MM.1S (cell line): ENCODE measurements around the gene GDF2.

ENCODE experiments used
- DNase-seq: peaks from one replicate; pipeline ENCODE4 v3.0.0-alpha.2; 2015
- H2AFZ ChIP-seq: fragments of 300-600 bp; sonication (generic); 2 replicates; pipeline ENCODE4 v1.6.0; 2016; ENCODE audit warnings: antibody characterized with exemption, low read length
- H3F3A ChIP-seq: fragments of 300-600 bp; sonication (generic); 2 replicates; pipeline ENCODE4 v1.6.1; 2016; ENCODE audit warnings: mild to moderate bottlenecking, antibody characterized with exemption, low read length, moderate library complexity, mixed read lengths; ENCODE audit not compliant: insufficient read depth
- H3K27ac ChIP-seq: fragments of 300-600 bp; sonication (generic); 2 replicates; pipeline ENCODE4 v1.5.1; 2016; ENCODE audit warnings: mild to moderate bottlenecking, low read length
- H3K27me3 ChIP-seq: fragments of 300-600 bp; sonication (generic); replicated peaks from 2 replicates; pipeline ENCODE4 v1.6.0; 2016; ENCODE audit warnings: low read length; ENCODE audit not compliant: insufficient read depth
- H3K36me3 ChIP-seq: fragments of 300-600 bp; sonication (generic); replicated peaks from 2 replicates; pipeline ENCODE4 v1.6.1; 2016; ENCODE audit warnings: mild to moderate bottlenecking, low read length, mixed read lengths; ENCODE audit not compliant: insufficient read depth
- H3K4me1 ChIP-seq: fragments of 300-600 bp; sonication (generic); 2 replicates; pipeline ENCODE4 v1.6.1; 2016; ENCODE audit warnings: low read length, mixed read lengths
- H3K4me2 ChIP-seq: fragments of 300-600 bp; sonication (generic); 2 replicates; pipeline ENCODE4 v1.6.0; 2016; ENCODE audit warnings: low read depth, low read length
- H3K4me3 ChIP-seq: fragments of 300-600 bp; sonication (generic); 2 replicates; pipeline ENCODE4 v1.5.1; 2016; ENCODE audit warnings: low read length, mixed read lengths
- H3K79me2 ChIP-seq: fragments of 300-600 bp; sonication (generic); 2 replicates; pipeline ENCODE4 v1.6.1; 2016; ENCODE audit warnings: mixed run types, low read length, mixed read lengths
- H3K9ac ChIP-seq: fragments of 300-600 bp; sonication (generic); 2 replicates; pipeline ENCODE4 v1.6.1; 2016; ENCODE audit warnings: low read length, mixed read lengths
- H3K9me2 ChIP-seq: fragments of 300-600 bp; sonication (generic); replicated peaks from 2 replicates; pipeline ENCODE4 v1.6.1; 2016; ENCODE audit warnings: mild to moderate bottlenecking, low read length, mixed read lengths; ENCODE audit not compliant: insufficient read depth
- H3K9me3 ChIP-seq: fragments of 300-600 bp; sonication (generic); replicated peaks from 2 replicates; pipeline ENCODE4 v1.6.1; 2016; ENCODE audit warnings: mild to moderate bottlenecking, low read length, mixed read lengths; ENCODE audit not compliant: insufficient read depth
- H4K20me1 ChIP-seq: fragments of 300-600 bp; sonication (generic); 2 replicates; pipeline ENCODE4 v1.6.1; 2016; ENCODE audit warnings: mild to moderate bottlenecking, low read length, moderate library complexity, mixed read lengths; ENCODE audit not compliant: insufficient read depth
- EZH2 ChIP-seq: fragments of 300-600 bp; sonication (generic); optimal IDR thresholded peaks from 2 replicates; pipeline ENCODE3; 2017; ENCODE audit warnings: low read depth, mild to moderate bottlenecking, antibody characterized with exemption, low read length, mixed read lengths
- EZH2phosphoT487 ChIP-seq: fragments of 300-600 bp; sonication (generic); IDR thresholded peaks from 2 replicates; pipeline ENCODE4 v1.6.1; 2018; ENCODE audit warnings: antibody characterized with exemption, low read length
- TF ChIP-seq, protein P1 (sequence below): fragments of 300-600 bp; sonication (generic); IDR thresholded peaks from 2 replicates; pipeline ENCODE4 v1.5.1; 2016; ENCODE audit warnings: antibody characterized with exemption, low read length, mixed read lengths

Gene GDF2

DNA sequence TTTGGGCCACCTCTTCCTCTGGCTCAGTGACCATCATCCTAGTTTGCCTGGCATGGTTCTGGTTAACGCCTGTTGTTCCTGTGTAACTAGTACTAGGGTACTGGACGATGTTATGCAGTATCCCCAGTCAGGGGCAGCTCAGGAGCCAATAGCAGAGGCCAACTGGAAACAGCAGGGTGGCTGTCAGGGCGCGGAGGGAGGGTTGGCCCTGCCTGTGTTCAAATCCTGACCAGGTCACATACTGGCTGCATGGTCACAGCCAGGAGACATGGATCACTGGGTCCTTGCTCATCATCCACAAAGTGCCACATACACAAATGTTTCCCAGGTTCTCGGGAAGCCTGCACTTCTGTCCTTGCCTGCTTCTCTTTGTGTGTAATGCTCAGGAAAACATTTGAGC, 13.7 kb downstream of the GDF2 start:
- Histone ChIP-seq H3K27ac (no peak overlapping the region), H3F3A (no peaks in the 10 kb centered on the region), H3K9ac (no peak overlapping the region), H3K4me3 (no peak overlapping the region), H3K4me2 (no peak overlapping the region), H3K27me3 (no peaks in the 10 kb centered on the region; the same call in 1 of the 2 replicates), H3K9me2 (no peaks in the 10 kb centered on the region), H3K36me3 (no peaks in the 10 kb centered on the region), H2AFZ (no peak overlapping the region), H4K20me1 (no peaks in the 10 kb centered on the region), H3K4me1 (no peaks in the 10 kb centered on the region), H3K79me2 (no peaks in the 10 kb centered on the region), H3K9me3 (no peaks in the 10 kb centered on the region)
- no peak for TF ChIP-seq EZH2
- TF ChIP-seq, protein P1, sequence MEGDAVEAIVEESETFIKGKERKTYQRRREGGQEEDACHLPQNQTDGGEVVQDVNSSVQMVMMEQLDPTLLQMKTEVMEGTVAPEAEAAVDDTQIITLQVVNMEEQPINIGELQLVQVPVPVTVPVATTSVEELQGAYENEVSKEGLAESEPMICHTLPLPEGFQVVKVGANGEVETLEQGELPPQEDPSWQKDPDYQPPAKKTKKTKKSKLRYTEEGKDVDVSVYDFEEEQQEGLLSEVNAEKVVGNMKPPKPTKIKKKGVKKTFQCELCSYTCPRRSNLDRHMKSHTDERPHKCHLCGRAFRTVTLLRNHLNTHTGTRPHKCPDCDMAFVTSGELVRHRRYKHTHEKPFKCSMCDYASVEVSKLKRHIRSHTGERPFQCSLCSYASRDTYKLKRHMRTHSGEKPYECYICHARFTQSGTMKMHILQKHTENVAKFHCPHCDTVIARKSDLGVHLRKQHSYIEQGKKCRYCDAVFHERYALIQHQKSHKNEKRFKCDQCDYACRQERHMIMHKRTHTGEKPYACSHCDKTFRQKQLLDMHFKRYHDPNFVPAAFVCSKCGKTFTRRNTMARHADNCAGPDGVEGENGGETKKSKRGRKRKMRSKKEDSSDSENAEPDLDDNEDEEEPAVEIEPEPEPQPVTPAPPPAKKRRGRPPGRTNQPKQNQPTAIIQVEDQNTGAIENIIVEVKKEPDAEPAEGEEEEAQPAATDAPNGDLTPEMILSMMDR = no peak
- no peak for TF ChIP-seq EZH2phosphoT487
- no peak for DNase-seq

DNA sequence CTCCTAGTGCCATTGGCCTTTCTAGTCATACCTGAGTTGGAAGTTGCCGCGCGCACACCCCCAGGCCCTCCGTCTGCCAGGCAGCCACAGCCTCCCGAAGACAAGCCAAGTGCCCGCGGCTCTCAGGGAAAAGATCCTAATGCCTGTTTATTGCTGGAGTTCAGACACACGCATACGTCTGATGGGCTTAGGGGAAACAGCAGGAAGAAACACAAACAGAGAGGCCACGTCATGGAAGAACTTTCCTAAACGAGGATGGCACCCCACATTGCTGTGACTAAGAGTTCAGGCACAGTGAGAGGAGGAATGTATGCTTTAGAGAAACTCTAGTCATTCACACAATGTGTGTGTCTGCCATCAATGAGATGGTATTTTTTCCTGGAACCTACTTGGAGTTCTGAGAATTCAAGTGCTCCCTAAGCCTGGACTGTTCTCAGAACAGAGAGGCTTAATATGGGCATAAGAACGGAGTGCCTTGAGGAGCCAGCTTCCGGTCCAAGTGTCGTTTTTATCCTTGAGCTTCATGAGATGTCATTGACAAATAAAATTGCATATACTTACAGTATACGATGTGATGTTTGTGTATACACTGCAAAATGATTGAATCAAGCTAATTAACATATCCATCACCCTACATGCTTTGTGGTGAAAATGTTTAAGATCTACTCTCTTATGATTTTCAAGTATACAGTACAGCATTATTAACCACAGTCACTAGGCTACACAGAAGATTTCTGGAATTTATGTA, 14.3 kb downstream of the GDF2 start:
- Histone ChIP-seq H3K4me2 (no peak overlapping the region), H3K4me3 (no peak overlapping the region), H3K4me1 (no peaks in the 10 kb centered on the region), H3K9ac (no peak overlapping the region), H4K20me1 (no peaks in the 10 kb centered on the region), H3K27me3 (no peaks in the 10 kb centered on the region; the same call in 1 of the 2 replicates), H3K27ac (no peak overlapping the region), H3F3A (no peaks in the 10 kb centered on the region), H3K9me3 (no peaks in the 10 kb centered on the region), H3K36me3 (no peaks in the 10 kb centered on the region), H3K79me2 (no peaks in the 10 kb centered on the region), H3K9me2 (no peaks in the 10 kb centered on the region), H2AFZ (no peak overlapping the region)
- TF ChIP-seq, protein P1 = no peak
- TF ChIP-seq EZH2 = no peak
- no peak for TF ChIP-seq EZH2phosphoT487
- DNase-seq = no peak

DNA sequence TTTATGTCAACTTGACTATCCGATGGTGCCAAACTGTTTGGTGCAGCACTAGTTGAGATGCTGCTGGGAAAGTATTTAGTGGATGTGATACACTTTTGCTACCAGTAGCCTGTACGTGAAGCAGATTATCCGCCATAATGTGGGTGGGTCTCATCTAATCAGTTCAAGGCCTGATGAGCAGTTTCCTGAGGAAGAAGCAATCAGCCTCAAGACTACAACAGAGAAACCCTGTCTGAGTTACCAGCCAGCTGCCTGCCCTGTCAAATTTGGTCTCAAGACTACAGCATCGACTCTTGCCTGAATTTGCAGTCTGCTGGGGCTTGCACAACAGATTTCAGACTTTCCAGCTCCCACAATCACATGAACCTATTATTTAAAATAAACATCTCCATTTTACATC, 15.1 kb downstream of the GDF2 start:
- TF ChIP-seq EZH2phosphoT487 (no peak), EZH2 (no peak)
- TF ChIP-seq, protein P1 = no peak
- Histone ChIP-seq H3K4me2 (no peak overlapping the region), H3K9me3 (no peaks in the 10 kb centered on the region), H3F3A (no peaks in the 10 kb centered on the region), H3K27ac (no peak overlapping the region), H3K36me3 (no peaks in the 10 kb centered on the region), H3K4me1 (no peaks in the 10 kb centered on the region), H3K9me2 (no peaks in the 10 kb centered on the region), H3K9ac (no peak overlapping the region), H3K79me2 (no peaks in the 10 kb centered on the region), H3K4me3 (no peak overlapping the region), H2AFZ (no peak overlapping the region), H4K20me1 (no peaks in the 10 kb centered on the region), H3K27me3 (no peaks in the 10 kb centered on the region; the same call in 1 of the 2 replicates)
- no peak for DNase-seq
